Measurements from ENCODE around the gene ARHGAP44. TPM values are rescaled to one million over a fixed set of nuclear protein-coding genes. Genes with fewer than 3 reads are reported as not detected.

ARHGAP44 gene
- total and polyA plus RNA-seq, 12 donors: 4.0 to 10.6 (median 8.4) TPM

- intact Hi-C loops (cut with DNase I): loop anchor here in 1 of 10 donors (10.0 kb wide), 1 partner anchor 1894 kb away; no protein-coding TSS in a partner anchor
- H3K27me3 ChIP-seq: peaks cover 0 to 4% (median 0%) of the 10 kb centered on the region in 7 donors
- DNase-seq (peak in 1 of 2 donors; percentile 20), ATAC-seq (peak in 4 of 8 donors; percentile 61 to 76 (median 66))
- 57 to 60% methylated on average over 11 of the region's 11 CpGs for WGBS, 2 donors
- H3K9me3 ChIP-seq: peaks cover 0 to 11% (median 0%) of the 10 kb centered on the region in 11 donors
- H3K27ac ChIP-seq: no peak overlapping the region
- TF ChIP-seq CTCF (IDR thresholded peaks at IDR 0.05): peak; percentile 56 to 83 (median 76)
- H3K4me1 ChIP-seq: peaks cover 0 to 8% (median 0%) of the 10 kb centered on the region in 9 donors
- no peaks in the 10 kb centered on the region for H3K36me3 ChIP-seq
- no peak overlapping the region for H3K4me3 ChIP-seq
Measured at GRCh38 chr17:13030459-13031300, 241.4 kb downstream of the ARHGAP44 start.

- Histone ChIP-seq H3K9me3 (peaks cover 0 to 23% (median 5%) of the 10 kb centered on the region in 11 donors), H3K36me3 (no peaks in the 10 kb centered on the region), H3K27me3 (peaks cover 0 to 1% (median 0%) of the 10 kb centered on the region in 7 donors), H3K27ac (no peak overlapping the region), H3K4me1 (peaks cover 0 to 8% (median 0%) of the 10 kb centered on the region in 9 donors), H3K4me3 (no peak overlapping the region)
- peak in 1 of 2 donors; percentile 22 for DNase-seq
- intact Hi-C loops (cut with DNase I): loop anchor here in 1 of 10 donors (10.0 kb wide), 1 partner anchor 1893 kb away; no protein-coding TSS in a partner anchor
- 38 to 40% methylated on average over 16 of the region's 16 CpGs for WGBS, 2 donors
- peak; percentile 70 to 83 (median 79) for TF ChIP-seq CTCF (IDR thresholded peaks at IDR 0.05)
- ATAC-seq: peak; percentile 46 to 79 (median 60)
Measured at GRCh38 chr17:13031718-13032350, 242.5 kb downstream of the ARHGAP44 start.

GRCh38 chr17:13035420-13035819 lies 246.1 kb downstream of the ARHGAP44 start:
- TF ChIP-seq CTCF (IDR thresholded peaks at IDR 0.05): no peak
- Histone ChIP-seq H3K4me1 (peaks cover 0 to 8% (median 0%) of the 10 kb centered on the region in 9 donors), H3K36me3 (no peaks in the 10 kb centered on the region), H3K27ac (no peak overlapping the region), H3K4me3 (no peak overlapping the region), H3K9me3 (peaks cover 0 to 35% (median 5%) of the 10 kb centered on the region in 11 donors), H3K27me3 (peaks cover 0 to 5% (median 0%) of the 10 kb centered on the region in 7 donors)
- intact Hi-C loops (cut with DNase I): loop anchor here in 1 of 10 donors (10.0 kb wide), 1 partner anchor 1889 kb away; no protein-coding TSS in a partner anchor
- no peak for DNase-seq
- ATAC-seq: no peak
- 92 to 98% methylated on average over 1 of the region's 1 CpG for WGBS, 2 donors

GRCh38 chr17:13036751-13037150 lies 247.5 kb downstream of the ARHGAP44 start:
- intact Hi-C loops (cut with DNase I): loop anchor here in 1 of 10 donors (10.0 kb wide), 1 partner anchor 1888 kb away; no protein-coding TSS in a partner anchor
- Histone ChIP-seq H3K27ac (no peak overlapping the region), H3K9me3 (peaks cover 0 to 35% (median 5%) of the 10 kb centered on the region in 11 donors), H3K27me3 (peaks cover 0 to 16% (median 3%) of the 10 kb centered on the region in 7 donors), H3K36me3 (no peaks in the 10 kb centered on the region), H3K4me3 (no peak overlapping the region), H3K4me1 (peaks cover 0 to 6% (median 0%) of the 10 kb centered on the region in 9 donors)
- DNase-seq (no peak), ATAC-seq (no peak)
- no peak for TF ChIP-seq CTCF (IDR thresholded peaks at IDR 0.05)

Data from heart right ventricle (tissue), 16 donors.